NCI-H510A treated with DMSO at 0.1 percent for 48 hours (cell line): ENCODE measurements around the gene RAPGEF3.

ENCODE experiments used
- DNase-seq: peaks from one replicate; lab custom pipeline; 2025; lab: John Stamatoyannopoulos, UW

The RAPGEF3 gene, protein sequence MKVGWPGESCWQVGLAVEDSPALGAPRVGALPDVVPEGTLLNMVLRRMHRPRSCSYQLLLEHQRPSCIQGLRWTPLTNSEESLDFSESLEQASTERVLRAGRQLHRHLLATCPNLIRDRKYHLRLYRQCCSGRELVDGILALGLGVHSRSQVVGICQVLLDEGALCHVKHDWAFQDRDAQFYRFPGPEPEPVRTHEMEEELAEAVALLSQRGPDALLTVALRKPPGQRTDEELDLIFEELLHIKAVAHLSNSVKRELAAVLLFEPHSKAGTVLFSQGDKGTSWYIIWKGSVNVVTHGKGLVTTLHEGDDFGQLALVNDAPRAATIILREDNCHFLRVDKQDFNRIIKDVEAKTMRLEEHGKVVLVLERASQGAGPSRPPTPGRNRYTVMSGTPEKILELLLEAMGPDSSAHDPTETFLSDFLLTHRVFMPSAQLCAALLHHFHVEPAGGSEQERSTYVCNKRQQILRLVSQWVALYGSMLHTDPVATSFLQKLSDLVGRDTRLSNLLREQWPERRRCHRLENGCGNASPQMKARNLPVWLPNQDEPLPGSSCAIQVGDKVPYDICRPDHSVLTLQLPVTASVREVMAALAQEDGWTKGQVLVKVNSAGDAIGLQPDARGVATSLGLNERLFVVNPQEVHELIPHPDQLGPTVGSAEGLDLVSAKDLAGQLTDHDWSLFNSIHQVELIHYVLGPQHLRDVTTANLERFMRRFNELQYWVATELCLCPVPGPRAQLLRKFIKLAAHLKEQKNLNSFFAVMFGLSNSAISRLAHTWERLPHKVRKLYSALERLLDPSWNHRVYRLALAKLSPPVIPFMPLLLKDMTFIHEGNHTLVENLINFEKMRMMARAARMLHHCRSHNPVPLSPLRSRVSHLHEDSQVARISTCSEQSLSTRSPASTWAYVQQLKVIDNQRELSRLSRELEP

DNA sequence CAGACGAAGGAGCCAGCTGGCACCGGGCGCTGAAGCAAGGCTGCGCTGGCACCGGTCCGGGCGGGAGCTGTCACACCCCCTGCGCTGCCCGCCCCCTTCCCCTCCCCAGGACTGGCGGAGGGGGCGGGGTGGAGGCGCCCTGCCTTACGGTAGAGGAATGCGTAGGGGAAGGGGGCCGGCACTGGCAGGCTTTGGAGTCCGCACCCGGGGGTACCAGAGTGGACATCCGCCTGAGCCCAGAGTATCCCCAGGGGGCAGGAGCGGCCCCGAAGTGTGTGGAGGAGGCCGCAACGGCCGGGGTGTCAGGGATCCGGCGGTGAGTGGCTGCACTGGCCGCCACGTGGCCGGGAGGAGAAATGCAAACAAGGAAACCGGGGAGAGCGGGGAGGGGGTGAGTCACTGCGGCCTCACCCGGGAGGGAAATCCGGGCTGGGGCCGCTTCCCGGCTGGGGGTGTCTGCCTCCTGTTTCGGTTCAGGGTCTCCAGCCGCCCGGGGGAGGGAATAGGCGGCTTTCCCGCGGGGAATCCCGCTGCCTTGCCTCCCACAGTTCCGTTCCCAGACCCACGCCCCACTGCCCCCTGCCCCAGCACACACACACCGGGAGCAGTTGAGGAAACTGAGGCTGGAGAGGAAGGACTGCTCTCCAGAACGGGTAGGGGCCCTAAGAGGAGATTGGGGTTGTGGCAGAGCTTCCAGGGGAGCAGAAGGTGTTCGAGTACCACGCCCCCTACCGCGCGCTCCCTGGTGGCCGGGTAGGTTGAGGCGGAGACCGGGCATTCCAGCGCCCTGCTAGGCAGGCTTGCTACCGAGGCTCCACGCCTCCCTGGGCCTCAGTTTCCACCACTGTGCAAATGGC lies at the start of gene RAPGEF3:
RAPGEF3 (minus strand) TSS at position 47 of the 857 bp plus-strand sequence. CDS start 324 bp downstream, outside the sequence.
- peak; percentile 45 for DNase-seq

DNA sequence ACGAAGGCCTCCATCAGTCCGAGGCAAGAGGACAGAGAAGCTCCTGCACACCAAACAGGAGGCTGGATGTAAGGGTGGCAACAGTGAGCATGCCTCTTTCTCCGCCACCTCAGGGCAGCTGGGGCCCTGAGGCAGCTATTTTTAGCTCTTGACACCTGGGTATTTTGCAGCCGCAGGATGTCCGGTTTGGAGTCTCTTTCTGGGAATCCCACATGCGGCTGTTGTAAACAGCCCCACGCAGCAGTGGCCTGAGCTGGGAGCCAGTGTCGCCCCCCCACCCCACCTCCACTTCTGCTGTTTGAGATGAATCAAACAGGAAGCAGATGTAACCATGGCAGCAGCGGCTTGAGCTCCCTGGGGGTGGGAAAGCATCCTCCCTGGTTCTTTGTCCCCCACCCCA lies 49.4 kb upstream of the RAPGEF3 start:
- no peak for DNase-seq

GRCh38 chr12:47807338-47807737 lies 48.7 kb upstream of the RAPGEF3 start:
- no peak for DNase-seq

DNA sequence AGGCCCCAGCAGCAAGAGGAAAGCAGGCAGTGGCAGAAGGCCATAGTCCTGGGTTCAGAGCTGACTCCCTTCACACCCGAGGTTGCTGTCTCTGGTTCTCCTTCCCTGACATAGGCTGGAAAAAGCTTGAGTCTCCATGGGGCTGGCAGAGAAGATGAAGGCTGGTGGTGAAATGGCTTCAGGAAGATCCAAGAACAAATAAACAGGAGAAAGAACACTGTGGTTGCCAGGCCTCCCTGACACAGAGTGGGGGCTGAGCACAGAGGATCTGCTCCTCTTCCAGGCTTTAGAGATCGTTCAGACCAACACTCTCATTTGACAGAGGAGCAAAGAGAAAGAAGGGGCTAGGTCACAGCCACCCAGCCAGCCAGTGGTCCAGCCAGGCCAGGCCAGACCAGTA lies 46.7 kb upstream of the RAPGEF3 start:
- DNase-seq, result no peak

- no peak for DNase-seq
Measured at GRCh38 chr12:47804171-47804570, 45.5 kb upstream of the RAPGEF3 start.

GRCh38 chr12:47803191-47803875 lies 44.7 kb upstream of the RAPGEF3 start:
- DNase-seq, result no peak

DNA sequence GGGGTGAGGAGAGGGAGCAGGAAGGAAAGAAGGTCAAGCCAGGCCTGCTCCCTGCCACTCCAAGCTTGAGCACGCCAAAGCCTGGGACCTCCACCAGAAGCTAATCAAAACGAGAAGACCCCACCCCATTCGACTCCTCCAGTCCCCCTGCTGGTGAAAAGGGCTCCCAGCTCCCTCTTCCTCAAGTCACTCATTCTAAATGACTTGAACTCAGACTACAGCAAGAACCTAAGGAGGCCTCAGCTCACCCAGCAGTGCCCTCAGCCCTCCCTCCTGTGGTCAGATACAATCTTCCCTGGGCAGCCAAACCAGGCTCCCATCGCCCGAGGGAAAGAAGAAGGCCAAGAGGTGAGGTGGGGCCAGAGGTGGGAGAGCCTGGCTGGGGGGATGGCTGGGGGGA lies 43.6 kb upstream of the RAPGEF3 start:
- DNase-seq, result no peak

DNA sequence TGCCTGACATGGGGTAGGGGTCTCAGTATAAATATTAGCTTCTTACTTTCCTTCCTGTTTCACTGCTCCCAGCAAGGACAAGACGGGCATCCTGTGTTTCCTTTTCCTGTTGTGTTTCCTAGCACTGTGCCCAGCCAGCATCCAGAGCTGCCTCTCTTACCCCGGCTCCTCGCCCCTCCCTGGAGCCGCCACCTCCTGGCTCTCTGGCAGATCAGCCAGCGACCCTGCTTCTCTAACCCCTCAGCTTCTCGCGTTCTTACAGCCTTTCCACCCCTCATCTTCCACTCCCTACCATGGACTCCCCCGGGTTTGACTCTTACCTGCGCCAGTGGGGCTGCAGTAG lies 43.2 kb upstream of the RAPGEF3 start:
- DNase-seq, result no peak

DNA sequence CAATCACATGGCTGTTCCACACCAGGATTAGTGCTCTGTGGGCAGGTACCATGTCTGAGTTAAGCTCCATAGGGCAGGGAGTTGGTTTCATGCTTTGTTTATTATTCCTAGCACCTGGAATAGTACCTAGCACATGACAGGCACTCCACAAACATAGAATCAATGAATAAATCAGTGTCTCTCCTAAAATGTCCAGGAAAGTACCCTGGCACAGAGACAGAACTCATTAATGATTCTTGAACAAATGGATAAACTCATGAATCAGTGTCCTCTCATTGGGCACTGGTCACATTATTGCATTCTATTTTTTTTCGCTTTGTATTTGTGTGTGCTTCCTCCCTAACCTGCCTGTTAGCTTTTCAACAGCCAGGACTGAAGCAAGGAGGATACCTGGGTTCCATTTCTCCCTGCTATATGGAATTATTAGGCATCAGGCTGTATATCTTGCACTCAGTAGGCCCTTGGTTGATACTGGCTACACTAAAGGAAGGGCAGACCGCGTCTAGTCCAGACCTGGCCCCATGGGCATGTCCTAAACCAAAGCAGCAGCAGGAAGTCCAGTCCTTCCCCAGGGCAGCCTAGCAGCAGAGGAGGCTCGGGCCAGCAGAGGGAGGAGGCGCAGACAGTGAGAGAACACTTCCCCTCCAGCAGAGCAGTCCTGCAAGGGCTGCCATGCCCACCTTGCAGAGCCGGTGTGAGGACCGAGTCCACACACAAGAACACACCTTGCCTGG lies 42.7 kb upstream of the RAPGEF3 start:
- no peak for DNase-seq

DNA sequence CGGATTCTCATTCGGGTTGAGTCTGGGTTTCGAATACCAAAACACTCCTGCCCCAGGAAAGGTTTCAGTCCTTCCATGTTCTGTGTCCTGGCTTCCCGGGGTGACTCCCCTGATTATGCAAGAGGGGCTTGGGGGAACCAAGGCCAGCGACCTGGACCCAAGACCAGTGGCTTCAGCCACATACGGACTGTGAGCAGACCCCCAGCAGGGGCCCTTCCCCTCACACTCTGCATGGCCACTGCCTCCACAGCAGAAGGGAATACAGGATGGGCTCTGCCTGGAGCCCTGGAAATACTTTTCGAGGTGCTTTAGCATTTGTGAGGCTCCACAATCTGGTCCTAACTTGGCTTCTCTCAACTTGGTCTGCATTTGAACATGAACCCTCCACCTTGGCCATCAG lies 41.9 kb upstream of the RAPGEF3 start:
- no peak for DNase-seq

- no peak for DNase-seq
Measured at GRCh38 chr12:47799357-47799955, 40.8 kb upstream of the RAPGEF3 start.

DNA sequence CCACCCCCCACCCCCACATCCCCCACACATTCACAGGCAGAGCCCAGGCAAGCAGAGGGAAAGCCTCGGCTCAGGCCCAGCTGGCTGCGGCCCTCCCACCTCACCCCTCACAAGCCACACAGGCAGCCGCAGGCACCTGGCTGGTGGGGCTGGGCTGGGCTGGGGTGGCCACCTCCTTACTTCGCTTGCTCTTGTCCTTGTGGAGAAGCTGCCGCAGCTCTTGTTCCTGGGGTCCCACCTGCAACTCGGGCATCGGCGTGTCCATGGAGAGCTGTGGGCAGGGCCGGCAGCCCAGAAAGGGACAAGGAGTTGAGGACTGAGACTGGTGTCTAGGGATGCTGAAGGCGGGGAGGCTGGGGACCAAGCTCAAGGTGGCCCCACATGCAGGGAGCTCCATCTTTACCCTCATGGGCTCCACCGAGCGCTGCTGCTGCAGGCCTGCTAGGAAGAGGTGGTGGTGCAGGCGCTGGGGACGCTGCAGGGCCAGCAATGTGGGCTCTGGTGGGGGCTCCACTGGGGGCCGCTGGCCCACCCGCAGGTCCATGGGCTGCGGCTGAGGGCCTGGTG lies 39.8 kb upstream of the RAPGEF3 start:
- no peak for DNase-seq

DNA sequence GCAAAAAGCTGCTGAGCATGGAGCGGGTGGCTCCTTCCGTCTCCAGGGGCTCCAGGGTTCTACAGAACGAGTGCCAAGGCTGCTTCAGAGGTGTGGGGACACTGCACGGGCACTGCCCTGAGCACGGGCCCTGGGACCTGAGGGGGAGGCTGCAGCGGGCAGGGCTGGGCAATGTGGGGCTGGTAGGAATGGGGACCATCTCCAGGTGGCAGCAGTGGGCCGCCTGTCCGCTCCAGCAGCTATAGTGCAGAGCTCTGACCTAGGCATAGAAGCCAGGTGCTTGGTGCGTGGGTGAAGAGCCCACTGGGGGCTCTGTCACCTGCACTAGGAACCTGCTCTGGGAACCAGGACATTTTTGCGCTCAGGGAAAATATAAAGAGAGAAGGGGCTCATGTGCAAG lies 38.8 kb upstream of the RAPGEF3 start:
- no peak for DNase-seq

- DNase-seq, result no peak
Measured at GRCh38 chr12:47795814-47796411, 37.2 kb upstream of the RAPGEF3 start.

DNA sequence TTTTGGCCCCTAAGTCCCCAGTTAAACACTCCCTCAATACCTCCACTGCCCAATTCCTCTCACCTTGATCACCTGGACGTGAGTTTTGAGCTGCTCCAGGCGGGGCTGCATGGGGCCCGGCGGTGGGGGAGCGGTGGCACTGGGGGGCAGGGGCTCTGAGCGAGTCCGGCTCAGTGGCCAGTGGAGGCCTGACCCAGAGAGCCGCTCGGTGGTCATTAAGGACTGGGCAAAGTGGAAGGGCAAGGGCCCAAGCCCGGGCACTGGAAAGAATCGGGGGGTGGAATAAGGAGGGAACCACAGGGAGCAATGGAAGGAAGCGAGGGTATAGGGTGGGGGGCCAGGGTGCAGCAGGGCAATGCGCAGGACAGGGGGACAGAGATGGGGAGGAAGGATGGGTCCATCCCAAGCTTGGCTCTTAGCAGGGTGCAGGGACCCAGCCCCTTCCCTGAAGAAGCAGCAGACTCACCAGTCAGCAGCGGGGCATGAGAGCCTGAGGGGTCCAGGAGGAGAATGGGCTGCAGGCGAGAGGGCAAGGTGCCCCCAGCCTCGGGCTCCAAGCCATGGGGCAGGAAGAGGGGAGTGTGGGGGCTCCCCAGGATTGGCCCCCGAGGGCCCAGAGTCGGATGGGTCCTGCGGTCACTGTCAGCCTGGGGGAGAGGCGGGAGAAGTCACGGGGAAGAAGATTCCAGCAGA lies 36.6 kb upstream of the RAPGEF3 start:
- no peak for DNase-seq

GRCh38 chr12:47794679-47795078 lies 36.0 kb upstream of the RAPGEF3 start:
- no peak for DNase-seq

DNA sequence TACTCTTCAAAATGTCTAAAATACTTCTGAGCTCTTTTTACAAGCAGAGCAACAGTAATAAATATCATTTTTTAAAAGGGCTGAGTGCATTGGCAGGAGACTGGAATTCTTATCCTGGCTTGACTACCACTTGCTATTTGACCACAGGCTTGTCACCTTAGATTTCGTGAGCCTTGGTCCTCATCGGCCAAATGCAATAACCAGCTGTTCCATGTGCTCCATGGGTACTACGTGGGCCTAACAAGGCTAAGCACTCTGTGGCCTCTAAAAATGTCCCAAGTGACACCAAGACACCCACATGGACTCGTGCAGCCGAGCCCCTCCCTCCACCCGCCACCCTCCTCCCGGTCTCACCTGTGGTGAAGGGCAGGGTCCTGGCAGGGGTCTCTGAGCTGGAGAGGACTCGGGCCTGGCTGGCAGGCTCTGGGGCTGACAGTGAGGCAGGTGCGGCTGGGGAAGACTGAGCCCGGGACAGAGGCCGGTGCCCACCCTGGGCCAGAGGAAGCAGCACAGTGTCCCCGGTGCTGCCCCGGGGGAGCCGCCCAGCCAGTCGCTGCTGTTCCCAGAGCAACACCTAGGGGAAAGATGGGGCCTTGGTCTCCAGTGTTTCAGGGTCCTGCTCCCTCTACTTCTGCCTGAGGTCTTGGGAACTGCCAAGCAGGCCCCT lies 34.5 kb upstream of the RAPGEF3 start:
- DNase-seq, result no peak

GRCh38 chr12:47791874-47792273 lies 33.2 kb upstream of the RAPGEF3 start:
- DNase-seq, result no peak

DNA sequence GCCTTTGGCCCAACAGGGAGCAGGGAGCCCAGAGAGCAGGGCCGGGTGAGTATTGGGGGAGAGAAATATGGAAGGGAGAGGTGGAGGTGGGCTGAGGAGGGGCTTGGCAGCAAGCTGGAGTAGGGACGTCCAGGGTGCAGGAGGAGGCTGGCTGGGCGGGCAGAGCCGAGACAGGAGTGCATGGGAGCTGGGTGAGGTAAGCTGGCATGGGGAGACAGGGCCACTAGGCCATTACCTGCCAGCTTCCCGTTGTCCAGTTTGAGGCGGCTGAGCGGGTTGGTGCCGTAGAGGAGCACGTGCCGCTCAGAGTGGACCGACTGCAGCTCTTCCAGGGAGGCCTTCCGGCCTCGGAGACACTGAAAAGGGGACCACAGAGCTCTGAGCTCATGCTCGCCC lies 32.7 kb upstream of the RAPGEF3 start:
- DNase-seq, result no peak
